Heart right ventricle (tissue), 16 donors: ENCODE results near the gene TMEM229B. TPM values are rescaled to one million over a fixed set of nuclear protein-coding genes. Genes with fewer than 3 reads are reported as not detected.
A peak's percentile ranks its signal among the peaks of the same experiment; 100 is the strongest.

Source experiments
- ATAC-seq, 8 donors: fragments of 200-7000 bp; cut with Tn5 transposase; one replicate each; pipeline ENCODE4 v1.9.1; 2020; ENCODE audit warnings: mild to moderate bottlenecking in 8 of 8, moderate library complexity in 8 of 8, moderate number of reproducible peaks in 1 of 8
- DNase-seq, 2 donors: peaks; one replicate each; pipeline ENCODE4 v3.0.0-alpha.2; 2020
- H3K27ac ChIP-seq, 10 donors: fragments of 200-600 bp; sonication (generic) in 2 of 10; one replicate each; pipeline versions ENCODE4 v1.5.0 to v1.8.0; 2020 to 2022; ENCODE audit warnings: mild to moderate bottlenecking in 3 of 10
- H3K27me3 ChIP-seq, 7 donors: fragments of 200-600 bp; one replicate each; pipeline ENCODE4 v1.8.0; 2021 to 2022; ENCODE audit warnings: mild to moderate bottlenecking in 2 of 7
- H3K36me3 ChIP-seq, 9 donors: fragments of 200-600 bp; sonication (generic) in 1 of 9; one replicate each; pipeline versions ENCODE4 v1.5.0 to v1.8.0; 2020 to 2022; ENCODE audit warnings: mild to moderate bottlenecking in 2 of 9
- H3K4me1 ChIP-seq, 9 donors: fragments of 200-600 bp; sonication (generic) in 1 of 9; one replicate each; pipeline versions ENCODE4 v1.5.0 to v1.8.0; 2020 to 2022; ENCODE audit warnings: mild to moderate bottlenecking in 4 of 9
- H3K4me3 ChIP-seq, 10 donors: fragments of 200-600 bp; sonication (generic) in 2 of 10; one replicate each; pipeline versions ENCODE4 v1.5.0 to v1.8.0; 2020 to 2022; ENCODE audit warnings: mild to moderate bottlenecking in 7 of 10, moderate library complexity in 2 of 10
- H3K9me3 ChIP-seq, 11 donors: fragments of 200-600 bp in 10 of 11; sonication (generic) in 2 of 11; one replicate each; pipeline versions ENCODE4 v1.5.0 to v1.8.0; 2013 to 2022; ENCODE audit warnings: mild to moderate bottlenecking in 2 of 11, control low read depth in 1 of 11, moderate library complexity in 1 of 11
- CTCF ChIP-seq, 9 donors: fragments of 200-600 bp; sonication (generic) in 2 of 9; IDR thresholded peaks; one replicate each; pipeline versions ENCODE4 v1.5.0 to v1.8.0; 2021 to 2022; ENCODE audit warnings: antibody characterized with exemption in 9 of 9, mild to moderate bottlenecking in 5 of 9, moderate library complexity in 1 of 9
- WGBS, 2 donors: extraction: QIAGEN DNeasy Blood & Tissue Kit; methylation state at CpG; one replicate each; pipeline ENCODE4 v1.1.7; 2013; ENCODE audit warnings: inconsistent platforms in 1 of 2; 5-methylcytosine and 5-hydroxymethylcytosine counted together
- intact Hi-C, 10 donors: fragments of 100-400 bp; cut with DNase I; formaldehyde crosslinking; loops; one replicate each; pipeline versions ENCODE4 v1.11.1 to v1.14.2; 2022
- polyA plus RNA-seq, 2 donors: library from polyadenylated mRNA; stranded (reverse); fragments of 200-250 nt; gene quantifications; one replicate each; pipeline ENCODE4 v1.2.3, GENCODE V29; 2013
- total RNA-seq, 10 donors: library from RNA; stranded (reverse); fragmentation: NEBNext Ultra II Directional in 3 of 10; extraction: Animal tissue kit (Norgen Biotek cat#: 25700) in 3 of 10; gene quantifications; one replicate each; pipeline versions ENCODE4 v1.2.1 to v1.2.4, GENCODE V29; 2021 to 2023
- donor health status: Arrhythmogenic right ventricular cardiomyopathy.
- donor health status: ischemic (EF 13 %, LVEDD 7.1; RV severe dilation, severe dysfunction).
- donor health status: healthy with polysubstance abuse.
- donor health status: DM: no; HTN: yes; CAD: no.
- donor health status: DM: no; HTN: no; CAD: no.
- donor health status: ischemic (EF 25% LVEDD 6.9; RV normal size, moderate dysfunction).
- donor health status: ischemic (EF 25% LVEDD 5.7; RV mildly dilated, moderate dysfunction).
- donor health status: healthy.
- donor health status: DM: yes; HTN: yes; CAD: no.
- donor health status: Ischemic cardiomyopathy.
- donor health status: ischemic (EF 35%, LVEDD 5.7; RV mildly dilated, moderate dysfunction).
- donor health status: nonischemic (EF 11% LVEDD 7.7; RV severe dilation, severe dysfunction).
- donor health status: DM: yes; HTN: yes; CAD: no.
- donor health status: PGD.
- donor health status: ischemic (EF 29% LVEDD 5.4; RV normal size, mild dysfunction).
- donor health status: nonischemic (EF 23%, LVEDD 6.1; RV moderate dilation, normal function).

Gene TMEM229B
- total and polyA plus RNA-seq, 12 donors, result 0.51 to 5.9 (median 1.6) TPM

- no peak for TF ChIP-seq CTCF (IDR thresholded peaks at IDR 0.05)
- 68 to 81% methylated on average over 3 of the region's 3 CpGs for WGBS, 2 donors
- intact Hi-C loops, result no loop called here
Measured at GRCh38 chr14:67510836-67511235, 22.3 kb upstream of the TMEM229B start.

GRCh38 chr14:67510121-67510520 lies 21.6 kb upstream of the TMEM229B start:
- Histone ChIP-seq H3K9me3 (no peaks in the 10 kb centered on the region), H3K4me3 (no peak overlapping the region), H3K36me3 (no peaks in the 10 kb centered on the region), H3K27me3 (peaks cover 0 to 3% (median 0%) of the 10 kb centered on the region in 7 donors), H3K27ac (no peak overlapping the region), H3K4me1 (peaks cover 2 to 12% (median 9%) of the 10 kb centered on the region in 9 donors)
- no peak for TF ChIP-seq CTCF (IDR thresholded peaks at IDR 0.05)
- intact Hi-C loops, result no loop called here
- 39 to 72% methylated on average over 2 of the region's 2 CpGs for WGBS, 2 donors
- no peak for ATAC-seq
- DNase-seq, result no peak

More at GRCh38 chr14:67510836-67511235, 22.3 kb upstream of the TMEM229B start:
- ATAC-seq, result no peak
- H3K36me3 ChIP-seq, result no peaks in the 10 kb centered on the region
- H3K4me1 ChIP-seq, result peaks cover 2 to 17% (median 12%) of the 10 kb centered on the region in 9 donors
- H3K27ac ChIP-seq, result no peak overlapping the region
- no peaks in the 10 kb centered on the region for H3K9me3 ChIP-seq
- H3K27me3 ChIP-seq, result peaks cover 0 to 5% (median 0%) of the 10 kb centered on the region in 7 donors
- H3K4me3 ChIP-seq, result no peak overlapping the region
- DNase-seq, result no peak

GRCh38 chr14:67508956-67509355 lies 20.4 kb upstream of the TMEM229B start:
- 58 to 70% methylated on average over 3 of the region's 3 CpGs for WGBS, 2 donors
- DNase-seq (no peak), ATAC-seq (peak in 2 of 8 donors; percentile 42 to 49)
- TF ChIP-seq CTCF (IDR thresholded peaks at IDR 0.05), result no peak
- H3K27ac ChIP-seq, result no peak overlapping the region
- H3K27me3 ChIP-seq, result peaks cover 0 to 3% (median 0%) of the 10 kb centered on the region in 7 donors
- peaks cover 0 to 5% (median 1%) of the 10 kb centered on the region in 9 donors for H3K4me1 ChIP-seq
- H3K36me3 ChIP-seq, result no peaks in the 10 kb centered on the region
- intact Hi-C loops, result no loop called here
- no peaks in the 10 kb centered on the region for H3K9me3 ChIP-seq
- no peak overlapping the region for H3K4me3 ChIP-seq

- no peak for ATAC-seq
- no peaks in the 10 kb centered on the region for H3K4me1 ChIP-seq
- H3K36me3 ChIP-seq, result no peaks in the 10 kb centered on the region
- intact Hi-C loops, result no loop called here
- H3K27ac ChIP-seq, result no peak overlapping the region
- DNase-seq, result no peak
- H3K4me3 ChIP-seq, result no peak overlapping the region
- 64 to 75% methylated on average over 1 of the region's 1 CpG for WGBS, 2 donors
- TF ChIP-seq CTCF (IDR thresholded peaks at IDR 0.05), result no peak
- peaks cover 0 to 3% (median 0%) of the 10 kb centered on the region in 7 donors for H3K27me3 ChIP-seq
- no peaks in the 10 kb centered on the region for H3K9me3 ChIP-seq
Measured at GRCh38 chr14:67505254-67505653, 16.7 kb upstream of the TMEM229B start.
